Measurements from ENCODE around the gene FGG. TPM values are rescaled to one million over a fixed set of nuclear protein-coding genes. Genes with fewer than 3 reads are reported as not detected.

Gene FGG
- total and polyA plus RNA-seq, 3 donors from 2014 or later = 0.25 to 5.1 (median 2.8) TPM

GRCh38 chr4:154566639-154567204 is 45.7 kb downstream of the FGG start:
- no peaks in the 10 kb centered on the region for H3K4me1 ChIP-seq
- no peak for DNase-seq
- 87 to 90% methylated on average over 5 of the region's 5 CpGs for WGBS, 2 donors
- intact Hi-C loops (cut with DNase I; ENCODE audit: low total_unique reads) = no loop called here
- H3K27ac ChIP-seq = no peak overlapping the region
- TF ChIP-seq, protein P1, sequence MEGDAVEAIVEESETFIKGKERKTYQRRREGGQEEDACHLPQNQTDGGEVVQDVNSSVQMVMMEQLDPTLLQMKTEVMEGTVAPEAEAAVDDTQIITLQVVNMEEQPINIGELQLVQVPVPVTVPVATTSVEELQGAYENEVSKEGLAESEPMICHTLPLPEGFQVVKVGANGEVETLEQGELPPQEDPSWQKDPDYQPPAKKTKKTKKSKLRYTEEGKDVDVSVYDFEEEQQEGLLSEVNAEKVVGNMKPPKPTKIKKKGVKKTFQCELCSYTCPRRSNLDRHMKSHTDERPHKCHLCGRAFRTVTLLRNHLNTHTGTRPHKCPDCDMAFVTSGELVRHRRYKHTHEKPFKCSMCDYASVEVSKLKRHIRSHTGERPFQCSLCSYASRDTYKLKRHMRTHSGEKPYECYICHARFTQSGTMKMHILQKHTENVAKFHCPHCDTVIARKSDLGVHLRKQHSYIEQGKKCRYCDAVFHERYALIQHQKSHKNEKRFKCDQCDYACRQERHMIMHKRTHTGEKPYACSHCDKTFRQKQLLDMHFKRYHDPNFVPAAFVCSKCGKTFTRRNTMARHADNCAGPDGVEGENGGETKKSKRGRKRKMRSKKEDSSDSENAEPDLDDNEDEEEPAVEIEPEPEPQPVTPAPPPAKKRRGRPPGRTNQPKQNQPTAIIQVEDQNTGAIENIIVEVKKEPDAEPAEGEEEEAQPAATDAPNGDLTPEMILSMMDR (IDR thresholded peaks at IDR 0.05) = no peak
- no peak for TF ChIP-seq POLR2A (IDR thresholded peaks at IDR 0.05)
- no peaks in the 10 kb centered on the region for H3K9me3 ChIP-seq
- no peaks in the 10 kb centered on the region for H3K27me3 ChIP-seq
- H3K4me3 ChIP-seq = no peak overlapping the region
- H3K36me3 ChIP-seq (ENCODE audit: low read depth, missing control alignments) = no peaks in the 10 kb centered on the region

DNA sequence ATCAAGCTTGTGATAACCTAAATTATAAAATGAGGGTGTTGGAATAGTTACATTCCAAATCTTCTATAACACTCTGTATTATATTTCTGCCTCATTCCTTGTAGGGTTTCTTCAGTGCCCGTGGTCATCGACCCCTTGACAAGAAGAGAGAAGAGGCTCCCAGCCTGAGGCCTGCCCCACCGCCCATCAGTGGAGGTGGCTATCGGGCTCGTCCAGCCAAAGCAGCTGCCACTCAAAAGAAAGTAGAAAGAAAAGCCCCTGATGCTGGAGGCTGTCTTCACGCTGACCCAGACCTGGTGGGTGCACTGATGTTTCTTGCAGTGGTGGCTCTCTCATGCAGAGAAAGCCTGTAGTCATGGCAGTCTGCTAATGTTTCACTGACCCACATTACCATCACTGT is 46.8 kb downstream of the FGG start:
- intact Hi-C loops (cut with DNase I; ENCODE audit: low total_unique reads) = no loop called here
- no peak for TF ChIP-seq POLR2A (IDR thresholded peaks at IDR 0.05)
- TF ChIP-seq, protein P1 (IDR thresholded peaks at IDR 0.05) = no peak
- 90 to 92% methylated on average over 6 of the region's 6 CpGs for WGBS, 2 donors

GRCh38 chr4:154564311-154564710 is 48.1 kb downstream of the FGG start:
- Histone ChIP-seq H3K4me1 (no peaks in the 10 kb centered on the region), H3K36me3 (ENCODE audit: low read depth, missing control alignments) (no peaks in the 10 kb centered on the region), H3K27me3 (no peaks in the 10 kb centered on the region), H3K27ac (no peak overlapping the region), H3K9me3 (no peaks in the 10 kb centered on the region), H3K4me3 (no peak overlapping the region)
- TF ChIP-seq POLR2A (IDR thresholded peaks at IDR 0.05) = no peak
- TF ChIP-seq, protein P1 (IDR thresholded peaks at IDR 0.05) = no peak
- DNase-seq = no peak
- 93 to 100% methylated on average over 1 of the region's 1 CpG for WGBS, 2 donors
- intact Hi-C loops (cut with DNase I; ENCODE audit: low total_unique reads) = no loop called here

More for the DNA sequence above, 46.8 kb downstream of the FGG start:
- Histone ChIP-seq H3K27me3 (no peaks in the 10 kb centered on the region), H3K27ac (no peak overlapping the region), H3K9me3 (no peaks in the 10 kb centered on the region), H3K4me3 (no peak overlapping the region), H3K4me1 (no peaks in the 10 kb centered on the region), H3K36me3 (ENCODE audit: low read depth, missing control alignments) (no peaks in the 10 kb centered on the region)
- no peak for DNase-seq

- no peaks in the 10 kb centered on the region for H3K36me3 ChIP-seq (ENCODE audit: low read depth, missing control alignments)
- intact Hi-C loops (cut with DNase I; ENCODE audit: low total_unique reads) = no loop called here
- no peak for TF ChIP-seq POLR2A (IDR thresholded peaks at IDR 0.05)
- TF ChIP-seq, protein P1 (IDR thresholded peaks at IDR 0.05) = no peak
- H3K4me3 ChIP-seq = no peak within 1 kb of the TSS
- DNase-seq = no peak
- no peaks in the 10 kb centered on the region for H3K27me3 ChIP-seq
- H3K9me3 ChIP-seq = no peaks in the 10 kb centered on the region
- no peak within 1 kb of the TSS for H3K27ac ChIP-seq
- WGBS, 2 donors = 77 to 79% methylated on average over 2 of the region's 2 CpGs
- H3K4me1 ChIP-seq = no peaks in the 10 kb centered on the region
Observed at GRCh38 chr4:154562697-154563254, 49.7 kb downstream of the FGG start, which contains the start of gene FGB. Gene FGB, plus strand, starts transcription at chr4:154563011. Its CDS starts 8 bp downstream, at chr4:154563019.

DNA sequence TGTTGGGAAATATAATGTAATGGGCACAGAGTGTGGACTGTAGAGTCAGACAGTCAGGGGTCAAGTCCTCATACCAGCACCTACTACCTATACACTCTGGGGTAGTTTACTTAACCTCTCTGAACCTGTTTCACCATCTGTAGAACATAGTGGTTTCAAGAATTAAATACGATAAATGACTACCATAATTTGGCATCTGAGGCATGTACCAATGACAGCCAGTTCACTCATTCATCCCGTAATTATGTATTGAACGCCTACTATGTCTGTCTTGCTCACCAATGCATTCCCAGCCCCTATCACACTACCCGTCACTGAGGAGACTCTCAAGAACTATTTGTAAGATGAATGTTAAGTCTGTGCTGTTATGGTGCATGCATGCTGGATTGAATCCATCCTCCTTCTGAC is 51.6 kb downstream of the FGG start:
- H3K4me1 ChIP-seq = no peaks in the 10 kb centered on the region
- 66 to 76% methylated on average over 4 of the region's 4 CpGs for WGBS, 2 donors
- no peak overlapping the region for H3K27ac ChIP-seq
- H3K9me3 ChIP-seq = no peaks in the 10 kb centered on the region
- intact Hi-C loops (cut with DNase I; ENCODE audit: low total_unique reads) = no loop called here
- DNase-seq = no peak
- no peak overlapping the region for H3K4me3 ChIP-seq
- no peaks in the 10 kb centered on the region for H3K36me3 ChIP-seq (ENCODE audit: low read depth, missing control alignments)
- TF ChIP-seq, protein P1 (IDR thresholded peaks at IDR 0.05) = no peak
- no peak for TF ChIP-seq POLR2A (IDR thresholded peaks at IDR 0.05)
- no peaks in the 10 kb centered on the region for H3K27me3 ChIP-seq

Data from testis (tissue), 3 donors.